Measurements from ENCODE around the gene ASB13.

ASB13 gene

GRCh38 chr10:5592070-5592469 lies 74.3 kb downstream of the ASB13 start (continued):
- TF ChIP-seq BCL6B (tag by site-specific recombination; IDR thresholded peaks at IDR 0.05) = no peak
- TF ChIP-seq ZBTB17 (tag by site-specific recombination; IDR thresholded peaks at IDR 0.05) = no peak
- TF ChIP-seq ZNF114 (tag by site-specific recombination; IDR thresholded peaks at IDR 0.05) = no peak
- TF ChIP-seq ZNF707 (tag by site-specific recombination; IDR thresholded peaks at IDR 0.05) = no peak
- TF ChIP-seq ZNF10 (tag by site-specific recombination; IDR thresholded peaks at IDR 0.05) = no peak
- TF ChIP-seq ZNF692 (tag by site-specific recombination; IDR thresholded peaks at IDR 0.05) = no peak
- TF ChIP-seq ZNF324 (tag by site-specific recombination; IDR thresholded peaks at IDR 0.05) = no peak
- TF ChIP-seq ZNF555 (tag by site-specific recombination; conservative IDR thresholded peaks at IDR 0.05) = no peak
- no peak for TF ChIP-seq ZXDB (tag by site-specific recombination; IDR thresholded peaks at IDR 0.05)

GRCh38 chr10:5591336-5591824 lies 75.0 kb downstream of the ASB13 start:
- Histone ChIP-seq H3K4me1 (ENCODE audit: control insufficient read depth, insufficient read depth, low read length) (peaks cover 10% of the 10 kb centered on the region), H3K9me3 (ENCODE audit: control insufficient read depth, insufficient read depth, low read depth, low read length) (no peaks in the 10 kb centered on the region), H3K27ac (ENCODE audit: extremely low read depth, low read depth, low read length) (no peak overlapping the region), H3K4me3 (ENCODE audit: low read depth, low read length) (no peak overlapping the region), H3K36me3 (ENCODE audit: control insufficient read depth in 2 of 2, insufficient read depth in 1 of 2, low read length in 2 of 2) (no peaks in the 10 kb centered on the region)
- CTCF ChIA-PET = interaction anchor here (2.1 kb wide), 1 partner anchor 32 kb away, joined by 14 read pairs; no protein-coding TSS in a partner anchor
- TF ChIP-seq ZNF610 (tag by site-specific recombination; IDR thresholded peaks at IDR 0.05; ENCODE audit: borderline replicate concordance) (no peak), ZIC2 (tag by site-specific recombination; IDR thresholded peaks at IDR 0.05) (peak; percentile 76), ZNF837 (tag by site-specific recombination; IDR thresholded peaks at IDR 0.05) (no peak)
- POLR2A ChIA-PET = no interaction called here

GRCh38 chr10:5590816-5591215 lies 75.6 kb downstream of the ASB13 start:
- POLR2A ChIA-PET = no interaction called here
- H3K9me3 ChIP-seq (ENCODE audit: control insufficient read depth, insufficient read depth, low read depth, low read length) = no peaks in the 10 kb centered on the region
- CTCF ChIA-PET = interaction anchor here (2.1 kb wide), 1 partner anchor 32 kb away, joined by 14 read pairs; no protein-coding TSS in a partner anchor
- TF ChIP-seq ZNF140 (tag by site-specific recombination; IDR thresholded peaks at IDR 0.05) = no peak
- no peak for TF ChIP-seq OSR2 (tag by site-specific recombination; IDR thresholded peaks at IDR 0.05)
- no peak for TF ChIP-seq ZNF112 (tag by site-specific recombination; IDR thresholded peaks at IDR 0.05)
- no peak for TF ChIP-seq ZNF701 (tag by site-specific recombination; IDR thresholded peaks at IDR 0.05)
- TF ChIP-seq KLF17 (tag by site-specific recombination; IDR thresholded peaks at IDR 0.05) = 0 out of 2 replicates have a peak, but pooled peaks have one; percentile 26
- peaks cover 7% of the 10 kb centered on the region for H3K4me1 ChIP-seq (ENCODE audit: control insufficient read depth, insufficient read depth, low read length)
- no peak overlapping the region for H3K27ac ChIP-seq (ENCODE audit: extremely low read depth, low read depth, low read length)
- H3K36me3 ChIP-seq (ENCODE audit: control insufficient read depth in 2 of 2, insufficient read depth in 1 of 2, low read length in 2 of 2) = no peaks in the 10 kb centered on the region
- H3K4me3 ChIP-seq (ENCODE audit: low read depth, low read length) = no peak overlapping the region

Data from HEK293 (cell line).